Liver (tissue), 3 donors: Measurements from ENCODE around the gene DPP6.

ENCODE experiments used
- CTCF ChIP-seq: fragments of 150-350 bp; IDR thresholded peaks from 2 replicates; pipeline ENCODE4 v1.5.1; 2017; ENCODE audit warnings: improper control_type of control experiment, low read depth, low read length; ENCODE audit not compliant: missing input control
- FOXA1 ChIP-seq: IDR thresholded peaks from 2 replicates; pipeline ENCODE4 v1.6.1; 2016; ENCODE audit warnings: antibody characterized with exemption
- MAX ChIP-seq: IDR thresholded peaks from 2 replicates; pipeline ENCODE4 v1.6.1; 2016; ENCODE audit warnings: antibody characterized with exemption
- RAD21 ChIP-seq, 2 donors: IDR thresholded peaks; 2 replicates each; pipeline ENCODE4 v1.6.1; 2016; ENCODE audit warnings: antibody characterized with exemption in 2 of 2, mild to moderate bottlenecking in 2 of 2
- donor health status: healthy.
- donor health status: healthy.

GRCh38 chr7:154289119-154289518 is 236.9 kb downstream of the DPP6 start:
- TF ChIP-seq MAX (no peak), FOXA1 (no peak), CTCF (no peak), RAD21 (IDR thresholded peaks at IDR 0.05) (no peak)
